Fibroblast of villous mesenchyme (primary cell): ENCODE data around the gene ZNF407. TPM values are rescaled to one million over a fixed set of nuclear protein-coding genes. Genes with fewer than 3 reads are reported as not detected.

Experiments used
- DNase-seq: peaks from one replicate; pipeline ENCODE4 v3.0.0-alpha.2; 2010; ENCODE audit warnings: low read depth
- H3K4me3 ChIP-seq: 2 replicates; pipeline ENCODE4 v1.5.1; 2011; ENCODE audit warnings: low read depth, mild to moderate bottlenecking, low read length
- CTCF ChIP-seq: IDR thresholded peaks from 2 replicates; pipeline ENCODE4 v1.5.1; 2012; ENCODE audit warnings: low read depth, mild to moderate bottlenecking, low read length; ENCODE audit not compliant: insufficient read depth
- total RNA-seq: library from RNA; depleted of rRNA; stranded (reverse); fragments of >200 nt; gene quantifications from 2 replicates; pipeline ENCODE4 v1.2.3, GENCODE V29; 2012

The ZNF407 gene
- total RNA-seq, 1 donor, result 22.0 TPM

GRCh38 chr18:75010278-75010677, 412.6 kb downstream of the ZNF407 start:
- DNase-seq, result no peak
- no peak overlapping the region for H3K4me3 ChIP-seq
- no peak for TF ChIP-seq CTCF

- no peak for DNase-seq
- no peak for TF ChIP-seq CTCF
- H3K4me3 ChIP-seq, result no peak overlapping the region
Observed at GRCh38 chr18:75010689-75011088, 413.0 kb downstream of the ZNF407 start.

GRCh38 chr18:75016025-75016717, 418.5 kb downstream of the ZNF407 start:
- DNase-seq, result no peak
- H3K4me3 ChIP-seq, result no peak overlapping the region
- TF ChIP-seq CTCF, result no peak

- DNase-seq, result no peak
- no peak for TF ChIP-seq CTCF
- H3K4me3 ChIP-seq, result no peak overlapping the region
Observed at GRCh38 chr18:75023473-75023872, 425.8 kb downstream of the ZNF407 start.

GRCh38 chr18:75024871-75025270, 427.2 kb downstream of the ZNF407 start:
- DNase-seq, result no peak
- no peak overlapping the region for H3K4me3 ChIP-seq
- TF ChIP-seq CTCF, result no peak

GRCh38 chr18:75025573-75025972, 427.9 kb downstream of the ZNF407 start:
- H3K4me3 ChIP-seq, result no peak overlapping the region
- no peak for TF ChIP-seq CTCF
- no peak for DNase-seq

- H3K4me3 ChIP-seq, result no peak overlapping the region
- no peak for TF ChIP-seq CTCF
- DNase-seq, result no peak
Observed at GRCh38 chr18:75029481-75029880, 431.8 kb downstream of the ZNF407 start.
